ENCODE data around the gene TGFBR3.

Gene TGFBR3

GRCh38 chr1:91750398-91750996, 135.5 kb downstream of the TGFBR3 start:
- DNase-seq: no peak

- DNase-seq: no peak
Measured at GRCh38 chr1:91749788-91750231, 136.1 kb downstream of the TGFBR3 start.

GRCh38 chr1:91747666-91748065, 138.3 kb downstream of the TGFBR3 start:
- DNase-seq: no peak

GRCh38 chr1:91746728-91747338, 139.1 kb downstream of the TGFBR3 start:
- no peak for DNase-seq

GRCh38 chr1:91745640-91746373, 140.1 kb downstream of the TGFBR3 start:
- no peak for DNase-seq

- DNase-seq: no peak
Measured at GRCh38 chr1:91744953-91745639, 140.9 kb downstream of the TGFBR3 start.

- DNase-seq: no peak
Measured at GRCh38 chr1:91742848-91743292, 143.1 kb downstream of the TGFBR3 start.

- no peak for DNase-seq
Measured at GRCh38 chr1:91741906-91742305, 144.0 kb downstream of the TGFBR3 start.

- no peak for DNase-seq
Measured at GRCh38 chr1:91741301-91741700, 144.7 kb downstream of the TGFBR3 start.

GRCh38 chr1:91737650-91738049, 148.3 kb downstream of the TGFBR3 start:
- DNase-seq: no peak

GRCh38 chr1:91736715-91737615, 149.0 kb downstream of the TGFBR3 start:
- no peak for DNase-seq

GRCh38 chr1:91736146-91736714, 149.7 kb downstream of the TGFBR3 start:
- DNase-seq: no peak

GRCh38 chr1:91735266-91735845, 150.6 kb downstream of the TGFBR3 start:
- no peak for DNase-seq

GRCh38 chr1:91734761-91735160, 151.2 kb downstream of the TGFBR3 start:
- DNase-seq: no peak

- DNase-seq: no peak
Measured at GRCh38 chr1:91733108-91733710, 152.7 kb downstream of the TGFBR3 start.

- DNase-seq: peak in 1 of 2 donors; percentile 41
Measured at GRCh38 chr1:91732291-91733107, 153.5 kb downstream of the TGFBR3 start.

GRCh38 chr1:91731815-91732214, 154.1 kb downstream of the TGFBR3 start:
- DNase-seq: peak; percentile 13 to 59

- DNase-seq: peak in 1 of 2 donors; percentile 28
Measured at GRCh38 chr1:91730801-91731732, 154.9 kb downstream of the TGFBR3 start.

Measured in CD4-positive, alpha-beta T cell treated with Interferon alpha-2 for 1 hour (primary cell).